ENCODE measurements around the gene CD2AP.

Gene CD2AP

DNA sequence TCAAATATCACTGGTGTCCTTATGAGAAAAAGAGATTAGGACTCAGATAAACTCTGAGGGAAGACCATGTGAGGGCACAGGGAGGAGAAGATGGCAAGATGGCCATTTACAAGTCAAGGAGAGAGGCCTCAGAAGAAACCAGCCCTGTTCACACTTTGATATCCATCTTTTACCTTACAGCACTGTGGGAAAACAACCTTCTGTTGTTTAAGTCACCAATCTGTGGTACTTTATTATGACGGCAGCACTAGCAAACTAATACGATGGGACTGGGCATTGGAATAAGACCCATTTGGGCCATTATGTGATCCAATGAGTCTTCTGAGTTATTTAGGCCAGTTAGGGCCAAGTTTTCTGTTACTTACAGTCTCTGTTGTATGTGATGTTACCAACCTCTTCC lies 26.4 kb upstream of the CD2AP start:
- Mint-ChIP-seq H3K27ac (no peak overlapping the region), H3K27me3 (no peaks in the 10 kb centered on the region), H3K36me3 (no peaks in the 10 kb centered on the region), H3K4me3 (no peak overlapping the region), H3K9me3 (no peaks in the 10 kb centered on the region), H3K4me1 (no peaks in the 10 kb centered on the region)
- no peak for ATAC-seq (replicated peaks)
- DNase-seq, result no peak

DNA sequence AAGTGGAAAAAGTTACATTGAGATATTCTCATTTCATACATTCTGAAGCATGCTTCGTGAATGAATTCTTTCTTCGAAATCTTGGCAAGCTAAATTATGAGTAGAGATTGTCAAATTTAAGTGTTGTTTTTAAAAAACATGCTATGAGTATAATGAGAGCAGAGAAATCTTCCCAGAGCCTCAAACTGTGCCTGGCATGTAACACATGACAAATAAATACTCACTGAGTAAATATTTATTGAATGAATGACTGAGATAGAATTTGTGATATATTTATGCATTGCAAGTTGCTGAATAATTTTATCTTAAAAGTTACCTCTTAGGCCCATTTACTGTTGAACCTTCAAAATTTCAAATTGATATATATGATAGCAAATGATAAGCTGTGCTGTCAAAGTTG lies 24.7 kb upstream of the CD2AP start:
- no peak overlapping the region for H3K27ac Mint-ChIP-seq
- H3K4me3 Mint-ChIP-seq, result no peak overlapping the region
- DNase-seq, result no peak
- no peaks in the 10 kb centered on the region for H3K9me3 Mint-ChIP-seq
- no peaks in the 10 kb centered on the region for H3K4me1 Mint-ChIP-seq
- H3K27me3 Mint-ChIP-seq, result no peaks in the 10 kb centered on the region
- H3K36me3 Mint-ChIP-seq, result no peaks in the 10 kb centered on the region
- no peak for ATAC-seq (replicated peaks)

- no peaks in the 10 kb centered on the region for H3K4me1 Mint-ChIP-seq
- DNase-seq (no peak), ATAC-seq (replicated peaks) (no peak)
- no peaks in the 10 kb centered on the region for H3K36me3 Mint-ChIP-seq
- no peak overlapping the region for H3K4me3 Mint-ChIP-seq
- no peak overlapping the region for H3K27ac Mint-ChIP-seq
- no peaks in the 10 kb centered on the region for H3K27me3 Mint-ChIP-seq
- H3K9me3 Mint-ChIP-seq, result no peaks in the 10 kb centered on the region
Measured at GRCh38 chr6:47453372-47453936, 24.1 kb upstream of the CD2AP start.

DNA sequence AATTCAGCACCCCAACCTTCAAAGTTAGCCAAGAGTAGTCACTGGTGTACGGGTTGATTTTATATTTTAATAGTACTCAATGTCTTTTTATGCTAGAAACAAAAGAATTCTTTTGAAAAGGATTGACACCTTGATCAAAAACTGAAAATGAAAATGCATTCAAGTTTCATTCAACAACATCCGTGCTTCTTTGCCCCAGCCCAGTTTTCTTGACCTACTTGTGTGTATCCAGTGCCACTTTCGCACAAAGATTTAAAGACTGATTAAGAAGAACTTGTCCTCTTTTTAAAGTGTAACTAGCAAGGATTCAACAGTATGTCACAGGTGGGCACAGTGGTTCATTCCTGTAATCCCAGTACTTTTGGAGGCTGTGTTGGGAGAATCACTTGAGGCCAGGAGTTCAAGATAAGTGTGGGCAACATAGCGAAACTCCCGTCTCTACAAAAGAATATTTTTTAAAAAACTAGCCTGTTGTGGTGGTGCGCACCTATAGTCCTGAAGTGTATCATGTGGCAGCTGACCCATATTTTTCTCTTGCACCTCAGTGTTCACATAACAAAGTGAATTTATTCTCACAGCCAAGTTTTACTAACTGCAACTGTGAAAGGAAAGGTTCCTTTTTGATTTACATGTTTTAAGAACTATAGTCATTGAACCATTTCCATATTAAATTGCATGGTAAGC lies 22.7 kb upstream of the CD2AP start:
- DNase-seq (no peak), ATAC-seq (replicated peaks) (no peak)
- Mint-ChIP-seq H3K9me3 (no peaks in the 10 kb centered on the region), H3K4me1 (no peaks in the 10 kb centered on the region), H3K27ac (no peak overlapping the region), H3K27me3 (no peaks in the 10 kb centered on the region), H3K4me3 (no peak overlapping the region), H3K36me3 (no peaks in the 10 kb centered on the region)

GRCh38 chr6:47455533-47456209 lies 21.9 kb upstream of the CD2AP start:
- Mint-ChIP-seq H3K4me3 (no peak overlapping the region), H3K9me3 (no peaks in the 10 kb centered on the region), H3K4me1 (peaks cover 3 to 7% of the 10 kb centered on the region in 2 donors), H3K36me3 (no peaks in the 10 kb centered on the region), H3K27me3 (no peaks in the 10 kb centered on the region), H3K27ac (no peak overlapping the region)
- no peak for ATAC-seq (replicated peaks)
- no peak for DNase-seq

DNA sequence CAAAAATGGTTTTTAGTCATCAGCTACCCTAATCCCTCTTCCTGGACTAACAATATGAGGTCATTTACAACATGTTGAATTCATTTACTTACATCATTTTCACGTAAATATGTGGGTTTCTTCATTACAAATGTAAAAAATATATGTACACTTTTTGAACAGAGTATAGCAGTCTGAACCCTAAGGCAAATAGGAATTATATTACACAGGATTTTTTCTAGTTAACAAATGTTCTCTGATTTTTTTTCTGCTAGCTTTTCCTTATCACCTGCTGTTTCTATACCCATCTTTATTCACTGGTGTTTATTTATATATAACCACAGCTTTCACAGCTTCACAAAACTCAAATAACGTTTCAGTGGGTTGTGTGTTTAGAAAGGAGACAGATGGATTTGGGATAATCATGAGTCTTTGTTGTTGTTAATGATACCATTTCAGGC lies 21.0 kb upstream of the CD2AP start:
- H3K36me3 Mint-ChIP-seq, result no peaks in the 10 kb centered on the region
- H3K4me3 Mint-ChIP-seq, result no peak overlapping the region
- DNase-seq (no peak), ATAC-seq (replicated peaks) (no peak)
- H3K9me3 Mint-ChIP-seq, result no peaks in the 10 kb centered on the region
- no peak overlapping the region for H3K27ac Mint-ChIP-seq
- H3K4me1 Mint-ChIP-seq, result peaks cover 6 to 16% of the 10 kb centered on the region in 2 donors
- H3K27me3 Mint-ChIP-seq, result no peaks in the 10 kb centered on the region

- H3K4me3 Mint-ChIP-seq, result no peak overlapping the region
- peaks cover 6 to 18% of the 10 kb centered on the region in 2 donors for H3K4me1 Mint-ChIP-seq
- no peak for DNase-seq
- H3K36me3 Mint-ChIP-seq, result no peaks in the 10 kb centered on the region
- H3K27ac Mint-ChIP-seq, result no peak overlapping the region
- H3K9me3 Mint-ChIP-seq, result no peaks in the 10 kb centered on the region
- H3K27me3 Mint-ChIP-seq, result no peaks in the 10 kb centered on the region
- ATAC-seq (replicated peaks), result no peak
Measured at GRCh38 chr6:47457370-47457769, 20.2 kb upstream of the CD2AP start.

DNA sequence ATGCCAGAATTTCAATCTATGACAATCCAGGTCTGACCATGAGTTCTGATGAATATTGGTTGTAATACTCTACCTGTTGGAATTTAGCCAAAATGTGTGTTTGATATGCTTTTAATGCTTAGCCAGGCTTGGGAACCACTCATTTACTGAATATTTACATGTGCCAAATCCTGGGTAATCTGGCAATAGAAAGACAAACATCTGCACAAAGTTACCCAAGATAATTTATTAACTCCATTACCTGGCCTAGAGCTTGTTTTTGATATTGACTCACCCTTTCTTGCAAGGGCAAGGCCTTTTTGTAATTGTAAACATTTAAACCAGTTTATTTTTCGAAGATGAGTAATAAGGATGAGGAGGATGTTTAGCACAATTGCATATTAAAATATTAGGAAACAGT lies 13.5 kb upstream of the CD2AP start:
- Mint-ChIP-seq H3K27me3 (no peaks in the 10 kb centered on the region), H3K36me3 (no peaks in the 10 kb centered on the region), H3K4me3 (no peak overlapping the region), H3K9me3 (no peaks in the 10 kb centered on the region), H3K4me1 (peaks cover 6 to 18% of the 10 kb centered on the region in 2 donors), H3K27ac (no peak overlapping the region)
- DNase-seq (no peak), ATAC-seq (replicated peaks) (no peak)

DNA sequence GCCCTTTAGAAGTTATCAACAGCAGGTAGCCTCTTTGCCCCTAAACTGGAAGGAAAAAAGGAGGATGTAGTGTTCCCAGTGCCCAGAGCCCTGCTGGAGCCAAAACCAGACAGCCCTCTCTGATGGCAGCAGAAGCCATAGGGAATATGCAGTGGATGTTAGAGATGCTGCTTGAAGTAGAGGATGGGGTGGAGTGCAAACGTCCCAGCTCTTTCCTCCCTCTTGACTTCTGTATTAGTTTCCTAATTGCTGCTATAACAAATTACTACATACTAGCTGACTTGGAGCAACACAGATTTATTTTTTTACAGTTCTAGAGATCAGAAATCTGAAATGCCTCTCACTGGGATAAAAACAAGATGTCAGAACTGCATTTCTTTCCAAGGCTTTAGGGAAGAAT lies 12.5 kb upstream of the CD2AP start:
- no peak for ATAC-seq (replicated peaks)
- Mint-ChIP-seq H3K9me3 (no peaks in the 10 kb centered on the region), H3K27me3 (no peaks in the 10 kb centered on the region), H3K27ac (no peak overlapping the region), H3K36me3 (no peaks in the 10 kb centered on the region), H3K4me3 (no peak overlapping the region), H3K4me1 (peaks cover 6 to 17% of the 10 kb centered on the region in 2 donors)
- DNase-seq, result no peak

GRCh38 chr6:47471911-47472310 lies 5.7 kb upstream of the CD2AP start:
- no peak for DNase-seq
- Mint-ChIP-seq H3K9me3 (peaks cover 0 to 2% of the 10 kb centered on the region in 2 donors), H3K4me1 (peaks cover 0 to 8% of the 10 kb centered on the region in 2 donors), H3K27me3 (no peaks in the 10 kb centered on the region), H3K36me3 (no peaks in the 10 kb centered on the region), H3K27ac (no peak overlapping the region), H3K4me3 (no peak overlapping the region)
- no peak for ATAC-seq (replicated peaks)

DNA sequence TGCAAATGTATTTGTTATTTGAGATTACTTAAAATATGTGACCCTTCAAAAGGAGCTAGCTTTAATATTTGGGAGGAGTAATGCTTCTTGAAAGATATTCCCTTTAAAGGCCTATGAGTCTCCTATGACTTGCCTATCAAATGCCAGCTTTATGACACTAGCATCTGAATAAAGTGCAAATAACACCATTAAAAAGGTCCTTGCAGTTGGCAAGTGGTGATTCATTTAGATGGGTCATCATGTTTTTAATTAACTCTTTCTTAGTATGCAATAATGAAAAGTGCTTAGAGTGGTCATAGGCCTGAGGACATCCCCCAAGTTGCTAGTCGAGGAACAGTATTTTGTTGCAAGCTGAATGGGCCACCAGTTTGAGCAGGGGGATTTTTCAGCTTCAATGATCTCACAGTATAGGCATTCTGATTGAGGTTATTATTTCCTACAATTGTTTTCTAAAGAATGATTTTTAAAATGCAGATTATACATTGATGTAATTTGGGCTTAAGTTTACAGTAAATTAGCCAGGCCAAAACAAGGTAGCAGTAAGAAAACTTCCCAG lies 3.7 kb upstream of the CD2AP start:
- ATAC-seq (replicated peaks) (no peak), DNase-seq (no peak)
- Mint-ChIP-seq H3K4me3 (no peak overlapping the region), H3K4me1 (peaks cover 0 to 12% of the 10 kb centered on the region in 2 donors), H3K27ac (no peak overlapping the region), H3K36me3 (peaks cover 1 to 4% of the 10 kb centered on the region in 2 donors), H3K9me3 (peaks cover 0 to 2% of the 10 kb centered on the region in 2 donors), H3K27me3 (no peaks in the 10 kb centered on the region)

DNA sequence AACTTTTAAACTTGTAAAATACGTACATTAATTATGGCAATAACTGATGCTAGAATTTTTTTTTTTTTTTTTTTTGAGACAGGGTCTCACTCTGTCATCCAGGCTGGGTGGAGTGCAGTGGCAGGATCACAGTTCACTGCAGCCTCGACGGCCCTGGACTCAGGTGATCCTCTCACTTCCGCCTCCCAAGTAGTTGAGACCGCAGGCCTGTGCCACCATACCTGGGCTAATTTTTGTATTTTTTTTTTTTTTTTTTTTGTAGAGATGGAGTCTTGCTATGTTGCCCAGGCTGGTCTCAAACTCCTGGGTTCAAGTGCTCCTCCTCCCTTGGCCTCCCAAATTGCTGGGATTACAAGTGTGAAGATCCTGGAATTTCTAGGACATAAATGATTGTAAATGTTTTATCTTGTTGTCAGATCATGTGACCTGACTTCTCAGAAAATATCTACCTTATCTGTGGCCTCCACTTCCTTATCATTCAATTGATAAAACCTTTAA lies 2.2 kb upstream of the CD2AP start:
- H3K36me3 Mint-ChIP-seq, result peaks cover 1 to 4% of the 10 kb centered on the region in 2 donors
- no peak overlapping the region for H3K4me3 Mint-ChIP-seq
- no peak overlapping the region for H3K27ac Mint-ChIP-seq
- peaks cover 0 to 2% of the 10 kb centered on the region in 2 donors for H3K9me3 Mint-ChIP-seq
- H3K27me3 Mint-ChIP-seq, result no peaks in the 10 kb centered on the region
- DNase-seq (no peak), ATAC-seq (replicated peaks) (no peak)
- H3K4me1 Mint-ChIP-seq, result peaks cover 5 to 19% of the 10 kb centered on the region in 2 donors

GRCh38 chr6:47476781-47477496 lies 650 bp upstream of the CD2AP start:
- H3K36me3 Mint-ChIP-seq, result peaks cover 1 to 4% of the 10 kb centered on the region in 2 donors
- peak overlapping the region; percentile 97 for H3K27ac Mint-ChIP-seq
- DNase-seq (no peak), ATAC-seq (replicated peaks) (no peak)
- no peaks in the 10 kb centered on the region for H3K27me3 Mint-ChIP-seq
- H3K4me1 Mint-ChIP-seq, result peaks cover 9 to 34% of the 10 kb centered on the region in 2 donors
- H3K4me3 Mint-ChIP-seq, result peak overlapping the region; percentile 98 to 99
- H3K9me3 Mint-ChIP-seq, result no peaks in the 10 kb centered on the region

Data from stimulated activated naive B cell treated with anti-CD40 and anti-IgM and Interleukin-4, amounts not matched to agents 10 μg/mL and 1 μg/mL and 100 μg/mL, for 72 hours (primary cell).